ENCODE results near the gene SLC28A3.

DNA sequence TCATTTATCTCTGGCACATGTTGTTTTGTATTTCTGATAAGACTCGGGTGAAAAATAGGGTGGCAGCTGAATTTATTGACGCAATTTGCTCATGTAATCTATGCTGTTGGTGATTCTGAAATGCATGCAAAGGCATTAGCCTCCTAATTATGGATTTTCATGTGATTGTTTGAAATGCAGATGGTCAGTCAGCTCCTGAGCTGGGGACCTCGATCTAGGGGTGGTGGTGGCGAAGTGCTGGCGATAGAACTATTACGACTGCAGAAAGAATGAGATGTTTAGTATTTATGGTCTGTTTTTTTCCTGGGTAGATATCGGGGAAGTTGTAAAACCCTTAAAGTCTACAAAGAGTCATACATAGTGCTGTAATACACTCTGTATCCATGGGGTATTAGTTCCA lies 88.6 kb downstream of the SLC28A3 start:
- TF ChIP-seq TAF1 (IDR thresholded peaks at IDR 0.05; ENCODE audit: borderline replicate concordance, insufficient read depth, low read length) (no peak), SIN3A (IDR thresholded peaks at IDR 0.05; ENCODE audit: borderline replicate concordance, insufficient read depth, low read length) (no peak), POLR2AphosphoS5 (IDR thresholded peaks at IDR 0.05; ENCODE audit: low read depth, low read length) (no peak), FOXP2 (optimal IDR thresholded peaks at IDR 0.05; ENCODE audit: borderline replicate concordance, extremely low read depth, extremely low read length, insufficient read depth) (no peak)
- TF ChIP-seq, protein P1, sequence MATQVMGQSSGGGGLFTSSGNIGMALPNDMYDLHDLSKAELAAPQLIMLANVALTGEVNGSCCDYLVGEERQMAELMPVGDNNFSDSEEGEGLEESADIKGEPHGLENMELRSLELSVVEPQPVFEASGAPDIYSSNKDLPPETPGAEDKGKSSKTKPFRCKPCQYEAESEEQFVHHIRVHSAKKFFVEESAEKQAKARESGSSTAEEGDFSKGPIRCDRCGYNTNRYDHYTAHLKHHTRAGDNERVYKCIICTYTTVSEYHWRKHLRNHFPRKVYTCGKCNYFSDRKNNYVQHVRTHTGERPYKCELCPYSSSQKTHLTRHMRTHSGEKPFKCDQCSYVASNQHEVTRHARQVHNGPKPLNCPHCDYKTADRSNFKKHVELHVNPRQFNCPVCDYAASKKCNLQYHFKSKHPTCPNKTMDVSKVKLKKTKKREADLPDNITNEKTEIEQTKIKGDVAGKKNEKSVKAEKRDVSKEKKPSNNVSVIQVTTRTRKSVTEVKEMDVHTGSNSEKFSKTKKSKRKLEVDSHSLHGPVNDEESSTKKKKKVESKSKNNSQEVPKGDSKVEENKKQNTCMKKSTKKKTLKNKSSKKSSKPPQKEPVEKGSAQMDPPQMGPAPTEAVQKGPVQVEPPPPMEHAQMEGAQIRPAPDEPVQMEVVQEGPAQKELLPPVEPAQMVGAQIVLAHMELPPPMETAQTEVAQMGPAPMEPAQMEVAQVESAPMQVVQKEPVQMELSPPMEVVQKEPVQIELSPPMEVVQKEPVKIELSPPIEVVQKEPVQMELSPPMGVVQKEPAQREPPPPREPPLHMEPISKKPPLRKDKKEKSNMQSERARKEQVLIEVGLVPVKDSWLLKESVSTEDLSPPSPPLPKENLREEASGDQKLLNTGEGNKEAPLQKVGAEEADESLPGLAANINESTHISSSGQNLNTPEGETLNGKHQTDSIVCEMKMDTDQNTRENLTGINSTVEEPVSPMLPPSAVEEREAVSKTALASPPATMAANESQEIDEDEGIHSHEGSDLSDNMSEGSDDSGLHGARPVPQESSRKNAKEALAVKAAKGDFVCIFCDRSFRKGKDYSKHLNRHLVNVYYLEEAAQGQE (IDR thresholded peaks at IDR 0.05; ENCODE audit: insufficient read depth in 1 of 2, low read depth in 2 of 2, low read length in 2 of 2): no peak

Measured in PFSK-1 (cell line).